ENCODE results near the gene SPIRE1. TPM values are rescaled to one million over a fixed set of nuclear protein-coding genes. Genes with fewer than 3 reads are reported as not detected.

SPIRE1 gene
- total and polyA plus RNA-seq, 8 donors = 3.1 to 24.4 (median 8.4) TPM

DNA sequence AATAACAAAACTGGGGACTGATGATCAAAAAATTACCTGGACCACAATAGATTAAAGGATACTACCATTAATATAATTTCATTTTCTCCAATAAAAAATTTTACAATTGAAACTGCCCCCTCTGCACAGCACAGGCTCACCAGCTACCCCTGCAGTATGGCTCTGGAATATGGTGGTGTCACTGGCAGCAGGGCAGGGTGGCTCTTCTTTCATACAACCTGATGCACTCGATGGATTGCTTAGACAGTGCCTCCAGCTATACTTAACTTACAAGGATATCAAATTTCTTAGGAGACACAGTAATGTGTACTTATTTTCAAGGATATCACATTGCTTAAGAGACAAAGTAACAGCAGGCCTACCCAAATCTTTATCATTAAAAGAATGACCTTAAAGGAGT, 126.2 kb downstream of the SPIRE1 start:
- Histone ChIP-seq H3K27ac (no peak overlapping the region), H3K36me3 (no peaks in the 10 kb centered on the region), H3K4me3 (no peak overlapping the region), H3K4me1 (no peaks in the 10 kb centered on the region), H3K9me3 (no peaks in the 10 kb centered on the region), H3K27me3 (no peaks in the 10 kb centered on the region)
- intact Hi-C loops (cut with DNase I; ENCODE audit: low total_unique reads) = no loop called here
- no peak for DNase-seq
- WGBS, 5 donors = 43 to 68% (median 62%) methylated on average over 1 of the region's 1 CpG
- TF ChIP-seq POLR2AphosphoS5 (IDR thresholded peaks at IDR 0.05) (no peak), POLR2A (IDR thresholded peaks at IDR 0.05) (no peak), EP300 (IDR thresholded peaks at IDR 0.05) (no peak), CTCF (IDR thresholded peaks at IDR 0.05) (no peak)

- peak in 1 of 2 donors; percentile 9 for DNase-seq
- TF ChIP-seq POLR2AphosphoS5 (IDR thresholded peaks at IDR 0.05) (no peak), CTCF (IDR thresholded peaks at IDR 0.05) (no peak), POLR2A (IDR thresholded peaks at IDR 0.05) (no peak)
- no peaks in the 10 kb centered on the region for H3K36me3 ChIP-seq
- no peak overlapping the region for H3K4me3 ChIP-seq
- WGBS, 5 donors = 66 to 77% (median 72%) methylated on average over 5 of the region's 5 CpGs
- H3K27ac ChIP-seq = no peak overlapping the region
- peaks cover 0 to 12% (median 5%) of the 10 kb centered on the region in 4 donors for H3K4me1 ChIP-seq
- no peaks in the 10 kb centered on the region for H3K27me3 ChIP-seq
- H3K9me3 ChIP-seq = no peaks in the 10 kb centered on the region
- intact Hi-C loops (cut with DNase I; ENCODE audit: low total_unique reads) = no loop called here
These were observed 137.4 kb downstream of the SPIRE1 start for GRCh38 chr18:12520442-12520992.

DNA sequence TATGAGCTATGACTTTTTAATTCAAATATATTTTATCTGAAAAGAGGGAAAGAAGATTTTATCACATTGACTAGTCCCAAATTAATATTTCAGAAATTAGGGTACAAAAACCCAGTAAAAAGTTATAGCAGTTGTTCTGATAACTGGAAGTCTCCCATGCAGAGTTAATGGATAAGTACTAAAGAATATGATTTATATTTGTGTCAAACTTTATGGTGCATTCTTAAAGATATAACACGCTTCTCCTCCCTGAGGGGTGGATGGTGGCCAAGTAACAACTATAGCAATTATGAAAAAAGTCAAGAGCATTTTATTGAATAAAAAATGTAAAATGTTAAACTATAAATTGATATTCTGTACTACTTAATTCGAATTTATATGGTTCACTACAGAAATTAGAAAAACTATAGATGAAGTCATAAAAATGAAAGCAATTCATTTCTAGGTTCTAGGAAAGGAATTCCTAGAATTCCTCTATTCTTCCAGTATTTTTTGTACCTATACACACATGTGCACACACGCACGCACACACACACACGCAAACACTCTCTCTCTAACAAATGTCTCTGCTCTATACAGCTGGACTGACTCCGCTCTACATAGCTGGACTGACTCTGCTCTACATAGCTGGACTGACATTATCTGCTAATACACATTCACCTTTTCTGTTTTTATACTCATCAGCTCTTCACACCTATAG, 138.9 kb downstream of the SPIRE1 start:
- no peak overlapping the region for H3K4me3 ChIP-seq
- no peak overlapping the region for H3K27ac ChIP-seq
- H3K27me3 ChIP-seq = no peaks in the 10 kb centered on the region
- no peaks in the 10 kb centered on the region for H3K36me3 ChIP-seq
- intact Hi-C loops (cut with DNase I; ENCODE audit: low total_unique reads) = no loop called here
- H3K9me3 ChIP-seq = no peaks in the 10 kb centered on the region
- WGBS, 5 donors = 88 to 94% (median 91%) methylated on average over 6 of the region's 6 CpGs
- no peak for DNase-seq
- no peak for TF ChIP-seq EP300 (IDR thresholded peaks at IDR 0.05)
- no peak for TF ChIP-seq CTCF (IDR thresholded peaks at IDR 0.05)
- TF ChIP-seq POLR2AphosphoS5 (IDR thresholded peaks at IDR 0.05) = no peak
- no peak for TF ChIP-seq POLR2A (IDR thresholded peaks at IDR 0.05)
- peaks cover 0 to 12% (median 5%) of the 10 kb centered on the region in 4 donors for H3K4me1 ChIP-seq

GRCh38 chr18:12518326-12518725, 139.6 kb downstream of the SPIRE1 start:
- WGBS, 5 donors = 93 to 99% (median 98%) methylated on average over 2 of the region's 2 CpGs
- peaks cover 0 to 12% (median 5%) of the 10 kb centered on the region in 4 donors for H3K4me1 ChIP-seq
- DNase-seq = no peak
- H3K36me3 ChIP-seq = no peaks in the 10 kb centered on the region
- intact Hi-C loops (cut with DNase I; ENCODE audit: low total_unique reads) = no loop called here
- TF ChIP-seq POLR2AphosphoS5 (IDR thresholded peaks at IDR 0.05) (no peak), CTCF (IDR thresholded peaks at IDR 0.05) (no peak), POLR2A (IDR thresholded peaks at IDR 0.05) (no peak), EP300 (IDR thresholded peaks at IDR 0.05) (no peak)
- H3K27ac ChIP-seq = no peak overlapping the region
- H3K4me3 ChIP-seq = no peak overlapping the region
- H3K9me3 ChIP-seq = no peaks in the 10 kb centered on the region
- no peaks in the 10 kb centered on the region for H3K27me3 ChIP-seq

Measured in stomach (tissue), 9 donors.